Ecto neural progenitor cell (in vitro differentiated cells): ENCODE data around the gene RAC2.

ENCODE experiments used
- DNase-seq: peaks from one replicate; pipeline ENCODE4 v3.0.0-alpha.2; 2018; ENCODE audit warnings: low spot score

The RAC2 gene

GRCh38 chr22:37275134-37275533, 31.1 kb upstream of the RAC2 start:
- DNase-seq = no peak

GRCh38 chr22:37274380-37274862, 30.4 kb upstream of the RAC2 start:
- no peak for DNase-seq

DNA sequence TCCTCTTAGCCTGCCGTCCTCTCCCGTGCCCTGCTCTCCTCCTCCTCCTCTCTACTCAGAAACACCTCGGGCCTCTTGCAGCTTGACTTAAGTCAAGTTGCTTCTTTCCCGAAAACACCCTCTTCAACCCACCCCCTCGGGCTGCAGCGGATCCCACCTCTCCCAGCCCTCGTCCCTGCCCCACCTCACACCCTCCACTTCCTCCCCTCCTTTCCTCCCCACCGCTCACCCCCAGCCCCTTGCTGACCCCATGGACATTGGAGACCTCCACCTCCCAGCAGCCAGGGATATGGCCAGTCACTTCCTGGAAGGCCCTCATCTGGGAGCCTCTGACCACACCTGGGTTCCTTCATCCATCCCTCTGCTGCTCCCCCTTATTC, 29.8 kb upstream of the RAC2 start:
- no peak for DNase-seq

GRCh38 chr22:37273126-37273845, 29.2 kb upstream of the RAC2 start:
- no peak for DNase-seq

DNA sequence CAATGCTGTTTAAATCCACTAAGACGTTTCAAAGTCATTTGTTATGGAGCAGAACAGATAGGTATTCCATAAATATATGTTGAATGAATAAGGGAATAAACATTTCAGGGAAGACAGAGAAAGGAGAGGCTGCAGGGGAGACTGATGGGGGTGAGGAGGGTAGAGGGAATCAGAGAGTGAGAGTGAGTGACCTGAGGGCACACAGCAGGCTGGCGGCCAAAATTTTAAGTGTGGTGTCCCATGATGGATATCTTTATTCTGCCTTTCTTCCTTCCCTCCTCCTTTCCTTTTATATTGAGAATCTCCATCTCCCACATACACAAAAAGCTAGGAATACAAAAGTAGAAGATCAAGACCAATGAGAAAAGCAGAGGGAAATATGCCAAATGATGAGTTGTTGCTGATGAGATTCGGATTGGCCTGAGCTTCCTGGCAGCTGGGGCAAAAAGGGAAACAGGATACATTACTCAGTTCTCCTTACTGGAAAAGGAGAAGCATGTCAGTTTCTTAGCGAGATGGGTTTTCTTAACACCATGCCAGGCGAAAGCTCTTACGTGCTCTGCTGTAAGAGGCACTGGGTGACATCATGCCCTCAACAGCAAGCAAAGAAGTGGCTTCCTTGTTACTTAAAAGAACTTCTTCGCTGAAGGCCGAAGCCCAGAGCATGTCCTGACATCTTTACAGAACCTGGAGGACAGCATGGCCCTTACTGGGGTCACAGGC, 27.0 kb upstream of the RAC2 start:
- no peak for DNase-seq

DNA sequence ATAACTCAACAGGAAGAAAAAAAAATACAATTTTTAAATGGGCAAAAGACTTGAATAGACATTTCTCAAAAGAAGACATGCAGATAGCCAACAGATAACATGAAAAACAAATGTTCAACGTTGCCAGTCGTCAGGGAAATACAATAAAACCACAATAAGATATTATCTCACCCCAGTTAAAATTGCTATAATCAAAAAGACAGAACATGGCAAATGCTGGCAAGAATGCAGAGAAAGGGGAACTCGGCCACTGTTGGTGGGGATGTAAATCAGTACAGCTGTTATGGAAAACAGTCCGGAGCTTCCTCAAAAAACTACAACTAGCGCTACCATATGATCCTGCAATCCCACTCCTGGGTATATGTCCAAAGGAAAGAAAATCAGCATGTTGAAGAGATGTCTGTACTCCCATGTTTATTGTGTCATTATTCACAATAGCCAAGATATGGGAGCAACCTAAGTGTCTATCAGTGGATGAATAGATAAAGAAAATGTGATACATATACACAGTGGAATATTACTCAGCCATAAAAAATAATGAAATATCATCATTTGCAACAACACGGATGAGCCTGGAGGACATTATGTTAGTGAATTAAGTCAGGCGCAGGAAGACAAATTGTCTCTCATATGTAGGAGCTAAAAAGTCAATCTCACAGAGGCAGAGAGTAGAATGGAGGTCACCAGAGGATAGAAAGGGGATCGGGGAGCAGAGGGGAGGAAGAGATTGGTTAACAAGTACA, 26.0 kb upstream of the RAC2 start:
- no peak for DNase-seq

DNA sequence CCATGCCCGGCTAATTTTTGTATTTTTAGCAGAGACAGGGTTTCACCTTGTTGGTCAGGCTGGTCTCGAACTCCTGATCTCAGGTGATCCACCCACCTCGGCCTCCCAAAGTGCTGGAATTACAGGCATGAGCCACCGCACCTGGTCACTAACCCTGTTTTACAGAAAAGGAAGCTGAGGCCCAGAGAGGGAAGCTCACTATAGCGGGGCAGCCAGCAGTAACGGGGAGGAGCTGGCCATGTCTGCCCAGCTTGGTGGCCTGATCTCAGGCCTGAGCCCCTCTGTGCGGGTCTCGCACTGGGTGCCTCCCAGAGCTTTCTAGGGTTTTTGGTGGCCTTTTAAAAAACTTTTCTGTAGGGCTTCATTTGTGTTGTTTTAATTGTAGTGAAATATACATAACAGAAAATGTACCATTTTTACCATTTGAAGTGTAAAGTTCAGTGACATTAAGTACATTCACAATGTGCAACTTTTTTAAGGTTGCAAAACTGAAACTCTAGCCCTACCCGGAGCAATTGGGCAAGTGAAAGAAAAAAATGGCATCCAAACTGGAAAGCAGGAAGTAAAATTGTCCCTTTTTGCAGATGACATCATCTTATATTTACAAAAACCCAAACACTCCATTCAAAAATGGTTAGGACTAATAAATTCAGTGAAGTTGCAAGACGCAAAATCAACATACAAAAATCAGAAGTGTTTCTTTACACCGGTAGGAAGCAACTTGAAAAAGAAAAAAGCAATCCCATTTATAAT, 23.8 kb upstream of the RAC2 start:
- no peak for DNase-seq

GRCh38 chr22:37267135-37267587, 23.1 kb upstream of the RAC2 start:
- DNase-seq = peak; percentile 88

- no peak for DNase-seq
These were observed 22.6 kb upstream of the RAC2 start for GRCh38 chr22:37266581-37267134.

DNA sequence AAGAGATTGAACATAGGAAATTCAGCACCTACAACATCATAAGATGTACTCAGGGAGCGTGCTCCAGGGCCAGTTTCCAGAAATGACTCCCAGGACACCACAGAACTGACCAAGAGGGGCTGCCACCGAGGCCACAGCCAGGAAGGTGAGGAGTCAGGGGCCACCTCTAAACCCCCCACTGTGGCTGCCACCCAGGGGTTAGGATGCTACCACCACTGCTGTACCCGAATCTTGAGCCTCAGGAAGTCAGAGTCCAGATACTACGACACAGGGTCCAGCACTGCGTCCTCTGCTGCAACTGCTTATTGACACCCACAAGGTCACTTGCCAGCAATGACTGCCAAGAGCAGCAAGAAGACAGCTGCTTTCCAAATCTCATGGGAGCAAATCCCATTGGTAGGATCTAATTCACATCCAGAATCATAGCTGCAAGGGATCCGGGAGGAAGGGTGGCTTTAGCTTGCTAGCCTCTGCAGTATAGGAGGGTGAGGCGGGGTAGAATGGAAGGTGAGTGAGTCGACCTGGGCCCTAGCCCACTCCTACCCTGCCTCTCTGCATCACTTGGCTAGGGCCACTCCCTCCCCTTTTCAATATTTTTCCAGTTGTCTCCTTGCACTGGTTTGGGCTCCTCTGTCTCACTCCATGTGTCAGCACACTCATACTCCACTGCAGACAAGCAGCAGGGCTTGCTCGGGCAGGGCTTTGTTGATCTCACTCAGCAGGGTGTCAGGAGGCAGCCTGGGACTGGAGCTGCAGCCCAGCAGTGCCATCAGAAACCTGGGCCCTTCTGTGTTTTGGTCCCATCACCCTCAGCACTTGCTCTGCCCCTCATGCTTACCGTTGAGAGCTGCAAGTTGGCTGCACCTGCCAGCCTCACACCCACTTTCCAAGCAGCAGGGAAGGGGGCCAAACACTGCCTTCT, 20.2 kb upstream of the RAC2 start:
- no peak for DNase-seq

DNA sequence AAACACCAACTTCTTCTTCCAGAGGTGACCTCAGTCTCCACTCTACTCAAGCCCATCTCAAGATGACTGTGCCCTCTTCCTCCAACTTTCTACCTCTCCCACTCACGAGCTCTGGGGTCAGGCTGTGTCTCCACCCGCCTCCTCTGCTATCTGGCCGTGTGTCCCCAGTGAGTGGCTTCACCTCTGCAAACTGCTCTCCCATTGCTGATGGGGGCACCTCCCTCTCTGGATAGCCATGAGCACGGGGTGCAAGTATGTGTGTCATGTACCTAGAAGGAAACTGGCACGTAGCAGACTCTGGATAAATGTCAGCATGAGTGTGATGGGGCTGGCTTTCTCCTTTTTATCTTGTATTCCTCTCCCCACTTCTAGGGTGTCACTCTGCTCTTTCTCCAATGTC, 18.3 kb upstream of the RAC2 start:
- no peak for DNase-seq

DNA sequence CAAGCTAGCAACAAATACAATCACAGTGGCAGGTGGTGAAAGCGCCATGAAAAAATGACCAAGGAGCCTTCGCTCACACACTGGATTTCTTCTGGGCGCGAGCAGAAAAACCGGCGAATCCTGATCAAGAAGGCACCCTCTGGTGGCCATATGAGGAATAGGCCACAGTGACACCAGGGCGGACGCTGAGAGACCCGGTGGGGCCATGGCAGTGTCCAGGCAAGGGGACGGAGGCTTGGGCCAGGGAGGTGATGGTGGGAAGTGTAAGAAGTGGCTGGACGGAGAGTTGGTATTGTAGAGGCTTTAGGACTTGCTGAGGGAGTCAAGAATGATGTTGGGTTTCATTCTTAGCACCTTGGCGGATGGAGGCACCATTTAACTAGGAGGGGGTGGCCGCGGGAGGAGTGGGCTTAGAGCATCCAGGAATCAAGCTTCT, 16.9 kb upstream of the RAC2 start:
- DNase-seq = peak; percentile 79

GRCh38 chr22:37260155-37260795, 16.2 kb upstream of the RAC2 start:
- no peak for DNase-seq

DNA sequence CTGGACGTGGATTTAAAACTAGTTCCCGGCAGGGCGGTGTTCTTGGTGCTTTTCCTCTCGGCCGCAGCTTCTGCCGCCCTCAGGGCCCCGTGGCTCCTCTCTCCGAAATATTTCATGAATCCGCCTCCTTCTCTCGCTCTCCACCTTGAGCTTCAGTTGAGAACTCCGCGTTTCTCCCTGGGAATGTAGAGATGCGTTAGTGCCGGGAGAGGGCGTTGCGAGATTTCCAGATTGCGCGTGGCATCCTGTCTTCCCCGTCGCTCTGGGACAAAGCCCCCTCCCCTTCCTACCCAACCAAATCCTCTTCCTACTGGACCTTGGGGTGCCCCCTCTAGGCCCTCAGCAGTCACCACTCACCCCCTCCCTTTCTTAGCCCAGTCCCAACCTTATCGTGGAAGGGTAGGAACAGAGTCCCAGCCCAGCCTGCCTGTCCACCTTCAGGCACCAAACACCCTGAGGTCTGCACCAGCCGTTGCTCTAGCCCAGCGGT, 15.5 kb upstream of the RAC2 start:
- DNase-seq = peak; percentile 69

DNA sequence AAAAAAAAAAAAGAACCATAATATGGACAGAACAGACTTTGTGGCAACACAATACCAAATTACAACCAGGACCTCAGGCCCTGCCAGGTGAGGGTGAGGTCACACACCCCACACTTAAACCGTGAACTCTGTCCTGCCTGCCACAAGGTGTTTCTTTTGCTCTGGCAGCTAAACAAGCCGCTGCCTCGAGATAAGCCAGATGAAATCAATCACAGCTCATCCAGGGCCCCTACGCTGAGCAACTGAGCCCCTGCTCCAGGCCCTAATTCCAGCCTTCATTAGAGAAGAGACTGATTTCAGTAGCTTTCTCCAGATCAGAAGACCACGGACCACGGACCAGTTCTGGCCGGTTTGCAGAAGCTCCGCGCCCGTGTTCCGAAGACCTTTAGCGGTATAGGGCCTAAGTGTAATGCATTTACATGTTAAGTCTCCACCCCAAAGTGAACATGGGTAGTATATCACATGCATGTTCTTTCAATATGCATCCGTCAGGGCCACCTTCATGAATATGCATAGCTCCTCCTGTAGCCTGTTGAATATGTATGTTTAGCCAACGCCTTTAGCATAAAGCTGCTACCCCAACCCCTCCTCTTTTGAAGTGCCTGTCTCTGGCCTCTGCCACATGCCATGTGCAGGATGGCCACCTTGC, 14.8 kb upstream of the RAC2 start:
- no peak for DNase-seq

GRCh38 chr22:37258005-37258752, 14.1 kb upstream of the RAC2 start:
- no peak for DNase-seq

DNA sequence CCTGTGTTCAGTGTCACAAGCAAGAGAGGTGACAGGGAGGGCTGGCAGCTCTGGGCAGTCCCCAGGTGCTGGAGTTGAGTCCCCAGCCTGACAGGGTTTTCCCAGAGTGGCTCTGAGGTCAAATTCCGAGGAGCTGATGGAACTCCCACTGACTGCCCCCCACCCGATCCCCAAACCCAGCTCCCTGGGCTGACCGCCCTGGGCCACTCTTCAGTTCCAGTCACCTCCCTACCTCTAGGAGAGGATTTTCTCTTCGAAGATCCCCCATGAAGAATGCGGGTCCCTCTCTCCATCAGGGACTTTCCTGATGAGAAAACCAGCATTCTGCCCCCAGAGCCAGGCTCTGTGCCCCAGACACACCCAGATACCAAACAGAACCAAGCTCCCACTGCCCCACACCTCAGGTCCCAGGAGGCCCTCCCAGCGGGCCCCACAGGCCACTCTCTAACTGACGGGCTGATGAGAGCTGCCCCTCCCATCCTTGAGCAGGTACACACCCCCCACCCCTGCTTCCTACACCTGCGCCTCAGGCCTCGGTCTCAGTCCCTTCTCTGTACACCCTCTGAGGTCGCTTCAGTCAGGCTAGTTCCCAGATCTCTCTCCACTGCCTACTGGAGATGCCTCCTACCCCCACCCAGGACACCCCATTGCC, 12.1 kb upstream of the RAC2 start:
- DNase-seq = no peak

DNA sequence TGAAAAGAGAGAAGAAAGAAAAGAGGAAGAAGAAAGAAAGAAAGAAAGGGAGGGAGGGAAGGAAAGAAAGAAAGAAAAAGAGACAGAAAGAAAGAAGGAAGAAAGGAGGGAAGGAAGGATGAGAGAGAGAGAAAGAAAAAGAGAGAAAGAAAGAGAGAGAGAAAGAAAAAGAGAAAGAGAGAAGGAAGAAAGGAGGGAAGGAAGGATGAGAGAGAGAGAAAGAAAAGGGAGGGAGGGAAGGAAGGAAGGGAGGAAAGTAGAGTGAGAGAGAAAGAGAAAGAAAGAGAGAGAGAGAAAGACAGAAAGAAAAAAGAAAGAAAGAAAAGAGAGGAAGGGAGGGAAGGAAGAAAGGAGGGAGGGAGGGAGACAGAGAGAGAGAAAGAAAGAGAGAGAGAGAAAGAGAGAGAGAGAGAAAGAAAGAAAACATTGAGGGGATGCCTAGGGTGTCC, 11.5 kb upstream of the RAC2 start:
- DNase-seq = no peak
